Activated CD4-positive, alpha-beta T cell treated with anti-CD3 and anti-CD28 coated beads for 36 hours (primary cell): ENCODE results near the gene PCDHGB4. TPM values are rescaled to one million over a fixed set of nuclear protein-coding genes. Genes with fewer than 3 reads are reported as not detected.
"Not testable (repeated sequence)": the region's sequence is repeated elsewhere in the genome, so short reads cannot be mapped to it uniquely, and the experiment has no call there.

Experiments used
- ATAC-seq: fragments of 200-7000 bp; cut with Tn5 transposase; one replicate; pipeline ENCODE4 v1.10.0; 2021; ENCODE audit warnings: mild to moderate bottlenecking, moderate library complexity
- CTCF ChIA-PET: fragments of 350-600 bp; sonication (Branson Sonifier 250); formaldehyde crosslinking; loops from one replicate; lab custom pipeline; 2021; ENCODE audit warnings: antibody characterized with exemption; lab: Charles Lee
- POLR2A ChIA-PET: fragments of 350-600 bp; sonication (Branson Sonifier 250); formaldehyde crosslinking; loops from one replicate; lab custom pipeline; 2021; ENCODE audit warnings: antibody characterized with exemption, inconsistent platforms; lab: Charles Lee
- DNase-seq: peaks from one replicate; pipeline ENCODE4 v3.0.0-alpha.2; 2020
- H3K27ac Mint-ChIP-seq: one replicate; pipeline ENCODE4 v1.8.0; 2021; ENCODE audit warnings: mixed read lengths
- H3K27me3 Mint-ChIP-seq: one replicate; pipeline ENCODE4 v1.8.0; 2021; ENCODE audit warnings: mixed read lengths
- H3K36me3 Mint-ChIP-seq: one replicate; pipeline ENCODE4 v1.8.0; 2021; ENCODE audit warnings: low read depth, mixed read lengths
- H3K4me1 Mint-ChIP-seq: one replicate; pipeline ENCODE4 v1.8.0; 2021; ENCODE audit warnings: mixed read lengths
- H3K4me3 Mint-ChIP-seq: one replicate; pipeline ENCODE4 v1.8.0; 2021; ENCODE audit warnings: mild to moderate bottlenecking, moderate library complexity, mixed read lengths
- H3K9me3 Mint-ChIP-seq: one replicate; pipeline ENCODE4 v1.8.0; 2021; ENCODE audit warnings: low read depth, mixed read lengths
- intact Hi-C, 2 experiments: fragments of 100-400 bp; cut with DNase I in 1 of 2; cut with micrococcal nuclease in 1 of 2; formaldehyde crosslinking; loops; one replicate each; pipeline versions ENCODE4 v1.14.2 to v1.15.1; 2022 to 2024; cut with DNase I, micrococcal nuclease
- total RNA-seq, 2 experiments: library from RNA; stranded (reverse); gene quantifications; one replicate each; pipeline ENCODE4 v1.2.3, GENCODE V29; 2021

PCDHGB4 gene
- total RNA-seq, 2 experiments from 2014 or later = 0.09 TPM; not detected in 1

GRCh38 chr5:141432308-141432707, 44.8 kb downstream of the PCDHGB4 start:
- H3K27ac Mint-ChIP-seq, H3K4me3 Mint-ChIP-seq, DNase-seq, POLR2A ChIA-PET, ATAC-seq: not testable (repeated sequence)
- peaks cover 27% of the 10 kb centered on the region for H3K36me3 Mint-ChIP-seq
- peaks cover 31% of the 10 kb centered on the region for H3K9me3 Mint-ChIP-seq
- intact Hi-C loops = loop anchor here in 1 of 2 experiments (5.0 kb wide), 1 partner anchor 45 kb away; the partner anchor contains the start of gene PCDHGC3
- peaks cover 55% of the 10 kb centered on the region for H3K27me3 Mint-ChIP-seq
- H3K4me1 Mint-ChIP-seq = peaks cover 17% of the 10 kb centered on the region
- CTCF ChIA-PET = interaction anchor here (0.7 to 3.3 kb wide), 4 partner anchors 11 to 92 kb away, joined by 3 to 32 read pairs (median 10); partner anchors contain the start of gene PCDHGA11

DNA sequence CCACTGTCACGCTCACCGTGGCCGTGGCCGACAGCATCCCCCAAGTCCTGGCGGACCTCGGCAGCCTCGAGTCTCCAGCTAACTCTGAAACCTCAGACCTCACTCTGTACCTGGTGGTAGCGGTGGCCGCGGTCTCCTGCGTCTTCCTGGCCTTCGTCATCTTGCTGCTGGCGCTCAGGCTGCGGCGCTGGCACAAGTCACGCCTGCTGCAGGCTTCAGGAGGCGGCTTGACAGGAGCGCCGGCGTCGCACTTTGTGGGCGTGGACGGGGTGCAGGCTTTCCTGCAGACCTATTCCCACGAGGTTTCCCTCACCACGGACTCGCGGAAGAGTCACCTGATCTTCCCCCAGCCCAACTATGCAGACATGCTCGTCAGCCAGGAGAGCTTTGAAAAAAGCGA, 45.2 kb downstream of the PCDHGB4 start:
- DNase-seq, H3K27ac Mint-ChIP-seq, H3K4me3 Mint-ChIP-seq, POLR2A ChIA-PET, ATAC-seq: not testable (repeated sequence)
- Mint-ChIP-seq H3K27me3 (peaks cover 52% of the 10 kb centered on the region), H3K36me3 (peaks cover 27% of the 10 kb centered on the region), H3K9me3 (peaks cover 29% of the 10 kb centered on the region), H3K4me1 (peaks cover 17% of the 10 kb centered on the region)
- CTCF ChIA-PET = interaction anchor here (0.7 kb wide), 1 partner anchor 33 kb away, joined by 3 read pairs; no protein-coding TSS in a partner anchor
- intact Hi-C loops = loop anchor here in 1 of 2 experiments (5.0 kb wide), 1 partner anchor 45 kb away; the partner anchor contains the start of gene PCDHGC3

- DNase-seq (no peak), ATAC-seq (no peak)
- POLR2A ChIA-PET = no interaction called here
- CTCF ChIA-PET = interaction anchor here (0.6 kb wide), 2 partner anchors 37 to 42 kb away, joined by 3 read pairs; partner anchors contain the start of gene PCDHGC3
- H3K27me3 Mint-ChIP-seq = peaks cover 44% of the 10 kb centered on the region
- H3K27ac Mint-ChIP-seq = no peak overlapping the region
- peaks cover 27% of the 10 kb centered on the region for H3K9me3 Mint-ChIP-seq
- peaks cover 21% of the 10 kb centered on the region for H3K36me3 Mint-ChIP-seq
- peaks cover 17% of the 10 kb centered on the region for H3K4me1 Mint-ChIP-seq
- intact Hi-C loops = loop anchor here in 1 of 2 experiments (5.0 kb wide), 1 partner anchor 43 kb away; the partner anchor contains the start of gene PCDHGC3
- no peak overlapping the region for H3K4me3 Mint-ChIP-seq
Observed at GRCh38 chr5:141434006-141434405, 46.5 kb downstream of the PCDHGB4 start.

GRCh38 chr5:141437221-141437620, 49.7 kb downstream of the PCDHGB4 start:
- ChIA-PET POLR2A (no interaction called here), CTCF (interaction anchor here (0.9 to 1.3 kb wide), 2 partner anchors 16 to 127 kb away, joined by 3 read pairs; partner anchors contain the start of gene PCDHGA11)
- H3K27ac Mint-ChIP-seq = no peak overlapping the region
- no peaks in the 10 kb centered on the region for H3K4me1 Mint-ChIP-seq
- H3K4me3 Mint-ChIP-seq = no peak overlapping the region
- H3K36me3 Mint-ChIP-seq = peaks cover 2% of the 10 kb centered on the region
- no peak for DNase-seq
- H3K27me3 Mint-ChIP-seq = peaks cover 38% of the 10 kb centered on the region
- peaks cover 15% of the 10 kb centered on the region for H3K9me3 Mint-ChIP-seq
- intact Hi-C loops = no loop called here
- ATAC-seq = no peak

- no peaks in the 10 kb centered on the region for H3K36me3 Mint-ChIP-seq
- POLR2A ChIA-PET = no interaction called here
- H3K27ac Mint-ChIP-seq = no peak overlapping the region
- ATAC-seq = no peak
- DNase-seq = no peak
- CTCF ChIA-PET = interaction anchor here (0.6 to 0.8 kb wide), 3 partner anchors 16 to 232 kb away, joined by 3 to 4 read pairs (median 3); partner anchors contain the start of gene PCDHGB7
- no peaks in the 10 kb centered on the region for H3K4me1 Mint-ChIP-seq
- intact Hi-C loops = no loop called here
- H3K9me3 Mint-ChIP-seq = peaks cover 7% of the 10 kb centered on the region
- peaks cover 27% of the 10 kb centered on the region for H3K27me3 Mint-ChIP-seq
- H3K4me3 Mint-ChIP-seq = no peak overlapping the region
Observed at GRCh38 chr5:141439411-141440141, 52.1 kb downstream of the PCDHGB4 start.

Other genes starting within 250 kb of the PCDHGB4 start
- not detected for gene PCDHB6, start 237.6 kb upstream of the PCDHGB4 start, total RNA-seq
- gene PCDHB7, start 215.1 kb upstream of the PCDHGB4 start, total RNA-seq = not detected
- not detected for gene PCDHB8, start 209.9 kb upstream of the PCDHGB4 start, total RNA-seq
- gene PCDHB16, start 205.3 kb upstream of the PCDHGB4 start, total RNA-seq = not detected
- not detected for gene PCDHB9, start 200.5 kb upstream of the PCDHGB4 start, total RNA-seq
- gene PCDHB10, start 195.3 kb upstream of the PCDHGB4 start, total RNA-seq = not detected
- not detected for gene PCDHB11, start 188.1 kb upstream of the PCDHGB4 start, total RNA-seq
- not detected for gene PCDHB12, start 179.0 kb upstream of the PCDHGB4 start, total RNA-seq
- not detected for gene PCDHB13, start 173.8 kb upstream of the PCDHGB4 start, total RNA-seq
- not detected for gene PCDHB14, start 164.4 kb upstream of the PCDHGB4 start, total RNA-seq
- not detected for gene PCDHB15, start 142.3 kb upstream of the PCDHGB4 start, total RNA-seq
- gene SLC25A2, start 83.6 kb upstream of the PCDHGB4 start, total RNA-seq = under 1 TPM; 0.27 to 0.30 TPM
- gene TAF7, start 66.9 kb upstream of the PCDHGB4 start, total RNA-seq = 10 to 100 TPM; 45.2 to 54.4 TPM
- under 1 TPM in 1 of 2 experiments, not detected in 1; 0.05 TPM for gene PCDHGA1, start 57.2 kb upstream of the PCDHGB4 start, total RNA-seq
- gene PCDHGA2, start 48.9 kb upstream of the PCDHGB4 start, total RNA-seq = not detected
- gene PCDHGA3, start 43.9 kb upstream of the PCDHGB4 start, total RNA-seq = not detected
- gene PCDHGB1, start 37.6 kb upstream of the PCDHGB4 start, total RNA-seq = not detected
- under 1 TPM; 0.11 TPM for gene PCDHGA4, start 32.7 kb upstream of the PCDHGB4 start, total RNA-seq
- under 1 TPM; 0.07 to 0.18 TPM for gene PCDHGB2, start 27.7 kb upstream of the PCDHGB4 start, total RNA-seq
- under 1 TPM; 0.07 to 0.09 TPM for gene PCDHGA5, start 23.5 kb upstream of the PCDHGB4 start, total RNA-seq
- gene PCDHGB3, start 17.5 kb upstream of the PCDHGB4 start, total RNA-seq = not detected
- gene PCDHGA6, start 13.8 kb upstream of the PCDHGB4 start, total RNA-seq = under 1 TPM; 0.05 to 0.14 TPM
- gene PCDHGA7, start 5.0 kb upstream of the PCDHGB4 start, total RNA-seq = not detected
- gene PCDHGA8, start 4.9 kb downstream of the PCDHGB4 start, total RNA-seq = not detected
- under 1 TPM; 0.05 to 0.09 TPM for gene PCDHGB5, start 10.2 kb downstream of the PCDHGB4 start, total RNA-seq
- gene PCDHGA9, start 15.1 kb downstream of the PCDHGB4 start, total RNA-seq = under 1 TPM in 1 of 2 experiments, not detected in 1; 0.09 TPM
- gene PCDHGB6, start 20.3 kb downstream of the PCDHGB4 start, total RNA-seq = not detected
- under 1 TPM in 1 of 2 experiments, not detected in 1; 0.07 TPM for gene PCDHGA10, start 25.3 kb downstream of the PCDHGB4 start, total RNA-seq
- gene PCDHGB7, start 30.0 kb downstream of the PCDHGB4 start, total RNA-seq = not detected
- under 1 TPM in 1 of 2 experiments, not detected in 1; 0.07 TPM for gene PCDHGA11, start 33.4 kb downstream of the PCDHGB4 start, total RNA-seq
- gene PCDHGA12, start 42.8 kb downstream of the PCDHGB4 start, total RNA-seq = under 1 TPM; 0.07 to 0.09 TPM
- gene PCDHGC3, start 88.3 kb downstream of the PCDHGB4 start, total RNA-seq = under 1 TPM; 0.16 to 0.34 TPM
- not detected for gene PCDHGC4, start 97.3 kb downstream of the PCDHGB4 start, total RNA-seq
- not detected for gene PCDHGC5, start 101.4 kb downstream of the PCDHGB4 start, total RNA-seq
- 100 to 1,000 TPM; 185 to 212 TPM for gene DIAPH1, start 231.3 kb downstream of the PCDHGB4 start, total RNA-seq
- gene HDAC3, start 249.2 kb downstream of the PCDHGB4 start, total RNA-seq = 10 to 100 TPM; 85.9 to 88.6 TPM
- 10 to 100 TPM; 24.3 to 27.8 TPM for gene RELL2, start 249.3 kb downstream of the PCDHGB4 start, total RNA-seq